Heart left ventricle (tissue), 16 donors: Measurements from ENCODE around the gene DPH6. TPM values are rescaled to one million over a fixed set of nuclear protein-coding genes. Genes with fewer than 3 reads are reported as not detected.

Experiments
- ATAC-seq, 4 donors: fragments of 200-7000 bp; cut with Tn5 transposase; one replicate each; pipeline ENCODE4 v1.9.1; 2020 to 2022; ENCODE audit warnings: moderate library complexity in 4 of 4, mild to moderate bottlenecking in 3 of 4, moderate number of reproducible peaks in 1 of 4
- DNase-seq, 5 donors: peaks; one replicate each; pipeline ENCODE4 v3.0.0-alpha.2; 2020
- H3K27ac ChIP-seq, 12 donors: fragments of 200-600 bp; sonication (generic) in 4 of 12; one replicate each; pipeline versions ENCODE4 v1.5.0 to v1.8.0; 2016 to 2022; ENCODE audit warnings: mild to moderate bottlenecking in 2 of 12
- H3K27me3 ChIP-seq, 9 donors: fragments of 200-600 bp; sonication (generic) in 2 of 9; one replicate each; pipeline versions ENCODE4 v1.5.1 to v1.8.0; 2016 to 2022; ENCODE audit warnings: mild to moderate bottlenecking in 3 of 9
- H3K36me3 ChIP-seq, 9 donors: fragments of 200-600 bp; sonication (generic) in 2 of 9; one replicate each; pipeline versions ENCODE4 v1.5.0 to v1.8.0; 2018 to 2022; ENCODE audit warnings: mild to moderate bottlenecking in 2 of 9
- H3K4me1 ChIP-seq, 12 donors: fragments of 200-600 bp; sonication (generic) in 4 of 12; one replicate each; pipeline versions ENCODE4 v1.5.0 to v1.8.0; 2016 to 2022; ENCODE audit warnings: mild to moderate bottlenecking in 3 of 12
- H3K4me3 ChIP-seq, 12 donors: fragments of 200-600 bp; sonication (generic) in 4 of 12; one replicate each; pipeline versions ENCODE4 v1.5.0 to v1.8.0; 2017 to 2022; ENCODE audit warnings: mild to moderate bottlenecking in 9 of 12, moderate library complexity in 4 of 12
- H3K9me3 ChIP-seq, 12 donors: fragments of 200-600 bp; sonication (generic) in 4 of 12; one replicate each; pipeline versions ENCODE4 v1.5.0 to v1.8.0; 2016 to 2022; ENCODE audit warnings: mild to moderate bottlenecking in 1 of 12
- CTCF ChIP-seq, 12 donors: fragments of 200-600 bp; sonication (generic) in 4 of 12; IDR thresholded peaks; one replicate each; pipeline versions ENCODE4 v1.5.0 to v1.8.0; 2018 to 2022; ENCODE audit warnings: antibody characterized with exemption in 12 of 12, mild to moderate bottlenecking in 5 of 12
- POLR2A ChIP-seq, 2 donors: fragments of 450-650 bp; IDR thresholded peaks; one replicate each; pipeline ENCODE4 v1.6.1; 2017; ENCODE audit warnings: antibody characterized with exemption in 2 of 2, mild to moderate bottlenecking in 2 of 2, moderate library complexity in 2 of 2
- WGBS, 4 donors: extraction: QIAGEN DNeasy Blood & Tissue Kit in 2 of 4; methylation state at CpG; one replicate each; pipeline versions ENCODE4 v1.1.5 to v1.1.7; 2013 to 2018; 5-methylcytosine and 5-hydroxymethylcytosine counted together
- intact Hi-C, 10 donors: fragments of 100-400 bp; cut with DNase I; formaldehyde crosslinking; loops; one replicate each; pipeline versions ENCODE4 v1.11.1 to v1.14.2; 2022
- polyA plus RNA-seq, 2 donors: library from polyadenylated mRNA; stranded (reverse); fragments of 200-250 nt; gene quantifications; one replicate each; pipeline ENCODE4 v1.2.3, GENCODE V29; 2013
- total RNA-seq, 9 donors: library from RNA; depleted of rRNA in 2 of 9; stranded (reverse); fragments of >200 nt in 2 of 9; fragmentation: NEBNext Ultra II Directional in 3 of 9; extraction: Animal tissue kit (Norgen Biotek cat#: 25700) in 3 of 9; gene quantifications; one replicate each; pipeline versions ENCODE4 v1.1.0 to v1.2.4, GENCODE V29; 2016 to 2023
- donor health status: ischemic (EF 13 %, LVEDD 7.1; RV severe dilation, severe dysfunction).
- donor health status: healthy with polysubstance abuse.
- donor health status: DM: no; HTN: yes; CAD: no.
- donor health status: DM: no; HTN: no; CAD: no.
- donor health status: ischemic (EF 25% LVEDD 6.9; RV normal size, moderate dysfunction).
- donor health status: ischemic (EF 25% LVEDD 5.7; RV mildly dilated, moderate dysfunction).
- donor health status: healthy.
- donor health status: DM: yes; HTN: yes; CAD: no.
- donor health status: ischemic (EF 35%, LVEDD 5.7; RV mildly dilated, moderate dysfunction).
- donor health status: nonischemic (EF 11% LVEDD 7.7; RV severe dilation, severe dysfunction).
- donor health status: DM: yes; HTN: yes; CAD: no.
- donor health status: PGD.
- donor health status: ischemic (EF 29% LVEDD 5.4; RV normal size, mild dysfunction).
- donor health status: nonischemic (EF 23%, LVEDD 6.1; RV moderate dilation, normal function).

The DPH6 gene
- total and polyA plus RNA-seq, 11 donors: 5.9 to 24.8 (median 15.7) TPM

DNA sequence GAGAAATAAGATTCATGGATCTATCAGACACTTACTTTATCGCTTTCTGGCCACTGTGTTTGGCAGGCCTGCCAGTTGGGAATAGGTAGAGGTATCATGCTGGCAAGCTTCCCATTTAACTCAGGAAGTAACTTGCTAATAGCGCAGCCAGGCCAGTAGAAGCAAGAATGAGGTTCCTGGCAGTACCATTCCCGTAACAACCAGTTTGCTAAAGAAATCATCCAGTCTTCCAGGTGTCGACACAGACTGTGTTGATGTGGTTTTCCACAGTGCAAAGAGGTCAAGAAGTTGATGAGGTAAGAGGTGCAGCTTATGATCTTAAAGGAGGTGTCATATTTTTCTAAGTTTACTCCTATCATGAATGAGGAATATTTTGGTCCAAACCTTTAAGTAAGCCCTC is 46.2 kb downstream of the DPH6 start:
- Histone ChIP-seq H3K9me3 (no peaks in the 10 kb centered on the region), H3K4me1 (peaks cover 0 to 5% (median 0%) of the 10 kb centered on the region in 12 donors), H3K36me3 (no peaks in the 10 kb centered on the region), H3K27me3 (no peaks in the 10 kb centered on the region), H3K27ac (no peak overlapping the region), H3K4me3 (no peak overlapping the region)
- no peak for ATAC-seq
- intact Hi-C loops: no loop called here
- WGBS, 4 donors: 81 to 85% (median 82%) methylated on average over 4 of the region's 4 CpGs
- TF ChIP-seq POLR2A (IDR thresholded peaks at IDR 0.05) (no peak), CTCF (IDR thresholded peaks at IDR 0.05) (no peak)
- DNase-seq: no peak

DNA sequence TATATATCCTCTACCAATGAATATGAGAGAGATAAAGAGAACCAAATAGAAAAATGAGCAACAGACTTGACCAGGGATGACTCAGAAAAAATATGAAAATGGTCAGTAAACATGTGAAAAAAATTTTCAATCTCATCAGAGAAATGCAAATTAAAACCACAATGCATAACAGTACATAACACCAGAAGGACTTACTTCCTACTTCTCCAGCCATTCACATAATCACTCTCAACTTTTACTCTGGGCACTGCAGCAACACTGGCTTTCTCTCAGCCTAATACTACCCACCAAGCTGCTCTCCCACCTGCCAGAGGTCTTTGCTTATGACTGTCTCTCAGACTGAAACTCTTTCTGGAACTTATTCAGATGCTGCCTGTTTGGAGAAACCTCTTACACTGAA is 49.4 kb downstream of the DPH6 start:
- Histone ChIP-seq H3K9me3 (no peaks in the 10 kb centered on the region), H3K27ac (no peak overlapping the region), H3K4me3 (no peak overlapping the region), H3K27me3 (no peaks in the 10 kb centered on the region), H3K36me3 (no peaks in the 10 kb centered on the region), H3K4me1 (peaks cover 0 to 5% (median 0%) of the 10 kb centered on the region in 12 donors)
- DNase-seq (no peak), ATAC-seq (no peak)
- intact Hi-C loops: no loop called here
- TF ChIP-seq CTCF (IDR thresholded peaks at IDR 0.05) (no peak), POLR2A (IDR thresholded peaks at IDR 0.05) (no peak)

DNA sequence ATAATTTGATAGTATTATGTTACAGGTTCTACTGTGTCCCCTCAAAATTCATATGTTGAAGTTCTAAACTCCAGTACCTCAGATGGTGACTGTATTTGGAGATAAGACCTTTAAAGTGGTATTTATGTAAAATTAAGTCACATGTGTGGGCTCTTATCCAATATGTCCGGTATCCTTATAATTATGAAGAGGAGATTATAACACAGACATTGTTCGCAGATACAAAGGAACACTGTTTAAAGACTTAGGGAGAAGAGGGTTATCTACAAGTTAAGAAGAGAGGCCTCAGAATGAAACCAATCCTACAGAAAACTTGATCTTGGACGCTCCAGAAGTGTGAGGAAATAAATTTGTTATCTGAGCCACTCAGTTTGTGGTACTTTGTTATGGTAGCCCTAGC is 50.9 kb downstream of the DPH6 start:
- Histone ChIP-seq H3K4me3 (no peak overlapping the region), H3K27ac (no peak overlapping the region), H3K36me3 (peaks cover 0 to 12% (median 0%) of the 10 kb centered on the region in 9 donors), H3K4me1 (peaks cover 0 to 5% (median 0%) of the 10 kb centered on the region in 12 donors), H3K9me3 (no peaks in the 10 kb centered on the region), H3K27me3 (no peaks in the 10 kb centered on the region)
- 37 to 44% (median 41%) methylated on average over 3 of the region's 3 CpGs for WGBS, 4 donors
- DNase-seq: no peak
- no peak for ATAC-seq
- TF ChIP-seq POLR2A (IDR thresholded peaks at IDR 0.05) (no peak), CTCF (IDR thresholded peaks at IDR 0.05) (no peak)
- intact Hi-C loops: no loop called here

- Histone ChIP-seq H3K36me3 (peaks cover 0 to 19% (median 0%) of the 10 kb centered on the region in 9 donors), H3K9me3 (peaks cover 0 to 8% (median 0%) of the 10 kb centered on the region in 12 donors), H3K4me1 (peaks cover 0 to 5% (median 0%) of the 10 kb centered on the region in 12 donors), H3K27me3 (no peaks in the 10 kb centered on the region), H3K4me3 (no peak overlapping the region), H3K27ac (no peak overlapping the region)
- TF ChIP-seq POLR2A (IDR thresholded peaks at IDR 0.05): no peak
- TF ChIP-seq CTCF (IDR thresholded peaks at IDR 0.05): no peak
- DNase-seq: no peak
- intact Hi-C loops: no loop called here
- WGBS, 4 donors: 85 to 94% (median 89%) methylated on average over 3 of the region's 3 CpGs
- no peak for ATAC-seq
Observed at GRCh38 chr15:35491999-35492398, 54.0 kb downstream of the DPH6 start.
